Fibroblast of the aortic adventitia (primary cell): ENCODE data around the gene AGBL4. TPM values are rescaled to one million over a fixed set of nuclear protein-coding genes. Genes with fewer than 3 reads are reported as not detected.
"Not testable (repeated sequence)": the region's sequence is repeated elsewhere in the genome, so short reads cannot be mapped to it uniquely, and the experiment has no call there.

ENCODE experiments used
- DNase-seq: peaks from one replicate; pipeline ENCODE4 v3.0.0-alpha.2; 2010; ENCODE audit warnings: low read depth
- H3K4me3 ChIP-seq: 2 replicates; pipeline ENCODE4 v1.5.1; 2011; ENCODE audit warnings: low read depth, mild to moderate bottlenecking, control low read depth, low read length, moderate library complexity
- CTCF ChIP-seq: IDR thresholded peaks from 2 replicates; pipeline ENCODE4 v1.5.1; 2011; ENCODE audit warnings: mild to moderate bottlenecking, low read length, control low read depth, inconsistent platforms; ENCODE audit not compliant: insufficient read depth
- total RNA-seq: library from RNA; depleted of rRNA; stranded (reverse); fragments of >200 nt; gene quantifications from 2 replicates; pipeline ENCODE4 v1.2.3, GENCODE V29; 2012; ENCODE audit warnings: low replicate concordance

Gene AGBL4
- total RNA-seq, 1 donor, result not detected

- H3K4me3 ChIP-seq, result no peak overlapping the region
- no peak for DNase-seq
- no peak for TF ChIP-seq CTCF
These were observed 181.2 kb downstream of the AGBL4 start for GRCh38 chr1:49842596-49842995.

- DNase-seq, result no peak
- H3K4me3 ChIP-seq, result no peak overlapping the region
- no peak for TF ChIP-seq CTCF
These were observed 182.0 kb downstream of the AGBL4 start for GRCh38 chr1:49841767-49842166.

GRCh38 chr1:49824261-49824660 is 199.5 kb downstream of the AGBL4 start:
- no peak for DNase-seq
- TF ChIP-seq CTCF, result no peak
- H3K4me3 ChIP-seq, result no peak overlapping the region

- no peak overlapping the region for H3K4me3 ChIP-seq
- no peak for TF ChIP-seq CTCF
- no peak for DNase-seq
These were observed 206.1 kb downstream of the AGBL4 start for GRCh38 chr1:49817681-49818080.

- not testable (repeated sequence) for DNase-seq, H3K4me3 ChIP-seq
These were observed 236.7 kb downstream of the AGBL4 start for GRCh38 chr1:49787013-49787412.

- no peak overlapping the region for H3K4me3 ChIP-seq
- TF ChIP-seq CTCF, result no peak
- DNase-seq, result no peak
These were observed 258.7 kb downstream of the AGBL4 start for GRCh38 chr1:49765034-49765433.

- H3K4me3 ChIP-seq, result not testable (repeated sequence)
These were observed 285.6 kb downstream of the AGBL4 start for GRCh38 chr1:49738118-49738517.

GRCh38 chr1:49728377-49728776 is 295.4 kb downstream of the AGBL4 start:
- no peak for DNase-seq
- no peak for TF ChIP-seq CTCF
- no peak overlapping the region for H3K4me3 ChIP-seq

More at GRCh38 chr1:49738118-49738517, 285.6 kb downstream of the AGBL4 start:
- not testable (repeated sequence) for DNase-seq
